ENCODE results near the gene CHCHD4. TPM values are rescaled to one million over a fixed set of nuclear protein-coding genes. Genes with fewer than 3 reads are reported as not detected.
A peak's percentile ranks its signal among the peaks of the same experiment; 100 is the strongest.

Gene CHCHD4
- total RNA-seq, 6 experiments from 2014 or later: 6.2 to 13.5 (median 8.4) TPM

DNA sequence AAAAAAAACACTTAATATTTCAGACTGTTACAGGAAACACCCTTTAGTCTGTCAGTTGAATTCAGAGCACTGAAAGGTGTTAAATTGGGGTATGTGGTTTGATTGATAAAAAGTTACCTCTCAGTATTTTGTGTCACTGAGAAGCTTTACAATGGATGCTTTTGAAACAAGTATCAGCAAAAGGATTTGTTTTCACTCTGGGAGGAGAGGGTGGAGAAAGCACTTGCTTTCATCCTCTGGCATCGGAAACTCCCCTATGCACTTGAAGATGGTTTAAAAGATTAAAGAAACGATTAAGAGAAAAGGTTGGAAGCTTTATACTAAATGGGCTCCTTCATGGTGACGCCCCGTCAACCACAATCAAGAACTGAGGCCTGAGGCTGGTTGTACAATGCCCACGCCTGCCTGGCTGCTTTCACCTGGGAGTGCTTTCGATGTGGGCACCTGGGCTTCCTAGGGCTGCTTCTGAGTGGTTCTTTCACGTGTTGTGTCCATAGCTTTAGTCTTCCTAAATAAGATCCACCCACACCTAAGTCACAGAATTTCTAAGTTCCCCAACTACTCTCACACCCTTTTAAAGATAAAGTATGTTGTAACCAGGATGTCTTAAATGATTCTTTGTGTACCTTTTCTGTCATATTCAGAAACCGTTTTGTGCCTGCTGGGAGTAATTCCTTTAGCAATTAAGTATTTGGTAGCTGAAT, 18.0 kb upstream of the CHCHD4 start:
- ATAC-seq: no peak
- peak overlapping the region in 1 of 3 donors; percentile 75 for H3K27ac ChIP-seq
- intact Hi-C loops (cut with DNase I): no loop called here
- no peak for TF ChIP-seq POLR2A (IDR thresholded peaks at IDR 0.05)
- DNase-seq: no peak
- peaks cover 0 to 24% (median 10%) of the 10 kb centered on the region in 4 donors for H3K36me3 ChIP-seq
- peaks cover 0 to 60% (median 32%) of the 10 kb centered on the region in 4 donors for H3K4me1 ChIP-seq
- H3K4me3 ChIP-seq: no peak overlapping the region
- H3K27me3 ChIP-seq: no peaks in the 10 kb centered on the region
- 63% methylated on average over 2 of the region's 8 CpGs for WGBS (ENCODE audit: insufficient coverage, low coverage, low lambda C conversion rate, missing lambda C conversion rate)
- H3K9me3 ChIP-seq: no peaks in the 10 kb centered on the region

DNA sequence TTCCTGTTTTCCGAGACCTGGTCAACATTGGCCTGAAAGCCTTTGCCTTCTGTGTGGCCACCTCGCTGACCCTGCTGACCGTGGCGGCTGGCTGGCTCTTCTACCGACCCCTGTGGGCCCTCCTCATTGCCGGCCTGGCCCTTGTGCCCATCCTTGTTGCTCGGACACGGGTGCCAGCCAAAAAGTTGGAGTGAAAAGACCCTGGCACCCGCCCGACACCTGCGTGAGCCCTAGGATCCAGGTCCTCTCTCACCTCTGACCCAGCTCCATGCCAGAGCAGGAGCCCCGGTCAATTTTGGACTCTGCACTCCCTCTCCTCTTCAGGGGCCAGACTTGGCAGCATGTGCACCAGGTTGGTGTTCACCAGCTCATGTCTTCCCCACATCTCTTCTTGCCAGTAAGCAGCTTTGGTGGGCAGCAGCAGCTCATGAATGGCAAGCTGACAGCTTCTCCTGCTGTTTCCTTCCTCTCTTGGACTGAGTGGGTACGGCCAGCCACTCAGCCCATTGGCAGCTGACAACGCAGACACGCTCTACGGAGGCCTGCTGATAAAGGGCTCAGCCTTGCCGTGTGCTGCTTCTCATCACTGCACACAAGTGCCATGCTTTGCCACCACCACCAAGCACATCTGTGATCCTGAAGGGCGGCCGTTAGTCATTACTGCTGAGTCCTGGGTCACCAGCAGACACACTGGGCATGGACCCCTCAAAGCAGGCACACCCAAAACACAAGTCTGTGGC, 17.1 kb upstream of the CHCHD4 start:
- Histone ChIP-seq H3K4me1 (peaks cover 0 to 70% (median 37%) of the 10 kb centered on the region in 4 donors), H3K27ac (peak overlapping the region in 2 of 3 donors; percentile 37 to 66)

DNA sequence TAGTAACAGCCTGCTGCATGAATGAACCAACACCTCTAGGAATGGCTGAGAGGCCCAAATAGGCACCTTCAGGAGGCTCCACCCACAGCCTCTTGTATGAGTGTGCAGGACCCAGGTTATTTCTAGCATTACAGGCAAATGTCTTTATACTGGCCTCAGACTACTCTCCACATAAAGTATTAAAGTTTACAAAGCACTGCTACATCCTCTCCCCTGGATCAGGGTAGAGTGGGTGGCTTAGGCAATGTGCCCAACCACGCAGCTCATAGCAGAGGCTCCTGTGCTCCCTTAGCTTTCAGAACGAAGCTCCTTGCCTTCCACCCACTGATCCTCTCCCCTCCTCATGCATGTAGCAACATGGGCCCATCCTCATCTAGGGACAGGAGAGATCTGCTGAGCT, 16.5 kb upstream of the CHCHD4 start:
- Histone ChIP-seq H3K36me3 (peaks cover 0 to 11% (median 3%) of the 10 kb centered on the region in 4 donors), H3K27me3 (no peaks in the 10 kb centered on the region), H3K4me1 (peaks cover 0 to 73% (median 38%) of the 10 kb centered on the region in 4 donors), H3K9me3 (no peaks in the 10 kb centered on the region), H3K27ac (peak overlapping the region in 2 of 3 donors; percentile 37 to 66), H3K4me3 (no peak overlapping the region)
- 29% methylated on average over 2 of the region's 2 CpGs for WGBS (ENCODE audit: insufficient coverage, low coverage, low lambda C conversion rate, missing lambda C conversion rate)
- DNase-seq: no peak
- ATAC-seq: no peak
- intact Hi-C loops (cut with DNase I): no loop called here
- TF ChIP-seq, protein P1, sequence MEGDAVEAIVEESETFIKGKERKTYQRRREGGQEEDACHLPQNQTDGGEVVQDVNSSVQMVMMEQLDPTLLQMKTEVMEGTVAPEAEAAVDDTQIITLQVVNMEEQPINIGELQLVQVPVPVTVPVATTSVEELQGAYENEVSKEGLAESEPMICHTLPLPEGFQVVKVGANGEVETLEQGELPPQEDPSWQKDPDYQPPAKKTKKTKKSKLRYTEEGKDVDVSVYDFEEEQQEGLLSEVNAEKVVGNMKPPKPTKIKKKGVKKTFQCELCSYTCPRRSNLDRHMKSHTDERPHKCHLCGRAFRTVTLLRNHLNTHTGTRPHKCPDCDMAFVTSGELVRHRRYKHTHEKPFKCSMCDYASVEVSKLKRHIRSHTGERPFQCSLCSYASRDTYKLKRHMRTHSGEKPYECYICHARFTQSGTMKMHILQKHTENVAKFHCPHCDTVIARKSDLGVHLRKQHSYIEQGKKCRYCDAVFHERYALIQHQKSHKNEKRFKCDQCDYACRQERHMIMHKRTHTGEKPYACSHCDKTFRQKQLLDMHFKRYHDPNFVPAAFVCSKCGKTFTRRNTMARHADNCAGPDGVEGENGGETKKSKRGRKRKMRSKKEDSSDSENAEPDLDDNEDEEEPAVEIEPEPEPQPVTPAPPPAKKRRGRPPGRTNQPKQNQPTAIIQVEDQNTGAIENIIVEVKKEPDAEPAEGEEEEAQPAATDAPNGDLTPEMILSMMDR (IDR thresholded peaks at IDR 0.05): no peak

More for the DNA sequence above, 17.1 kb upstream of the CHCHD4 start:
- ATAC-seq (peak; percentile 41 to 62 (median 50)), DNase-seq (peak in 2 of 3 donors; percentile 63 to 74)
- Histone ChIP-seq H3K9me3 (no peaks in the 10 kb centered on the region), H3K27me3 (no peaks in the 10 kb centered on the region), H3K36me3 (peaks cover 0 to 15% (median 5%) of the 10 kb centered on the region in 4 donors), H3K4me3 (no peak overlapping the region)
- whole genome bisulfite sequencing (ENCODE audit: insufficient coverage, low coverage, low lambda C conversion rate, missing lambda C conversion rate): 69% methylated on average over 9 of the region's 19 CpGs
- TF ChIP-seq, protein P1 (IDR thresholded peaks at IDR 0.05): no peak
- no peak for TF ChIP-seq POLR2A (IDR thresholded peaks at IDR 0.05)
- intact Hi-C loops (cut with DNase I): no loop called here

DNA sequence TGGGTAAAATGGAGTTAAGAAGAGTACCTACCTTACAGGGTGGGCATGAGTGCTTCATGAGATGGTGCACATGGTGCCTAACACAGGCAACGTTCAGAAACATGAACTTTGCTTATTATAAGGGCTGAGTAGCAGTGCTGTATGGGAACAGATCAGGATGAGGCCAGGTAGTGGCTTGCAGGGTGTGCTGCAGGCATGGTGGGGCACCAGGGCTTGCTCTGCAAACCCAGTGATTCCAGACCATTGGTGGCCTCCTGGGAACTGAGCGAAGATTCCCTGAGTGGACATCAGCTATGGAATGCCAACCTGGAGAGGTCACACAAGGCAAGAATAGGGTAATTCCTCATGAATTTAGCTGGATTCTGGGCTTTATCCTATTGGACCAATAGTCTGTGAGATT, 16.0 kb upstream of the CHCHD4 start:
- H3K36me3 ChIP-seq: peaks cover 0 to 11% (median 3%) of the 10 kb centered on the region in 4 donors
- H3K27ac ChIP-seq: no peak overlapping the region
- ATAC-seq (no peak), DNase-seq (peak in 1 of 3 donors; percentile 18)
- H3K9me3 ChIP-seq: no peaks in the 10 kb centered on the region
- peaks cover 0 to 73% (median 38%) of the 10 kb centered on the region in 4 donors for H3K4me1 ChIP-seq
- H3K4me3 ChIP-seq: no peak overlapping the region
- intact Hi-C loops (cut with DNase I): no loop called here
- H3K27me3 ChIP-seq: no peaks in the 10 kb centered on the region
- TF ChIP-seq, protein P1 (IDR thresholded peaks at IDR 0.05): no peak
- TF ChIP-seq POLR2A (IDR thresholded peaks at IDR 0.05): no peak
- 71% methylated on average over 2 of the region's 2 CpGs for WGBS (ENCODE audit: insufficient coverage, low coverage, low lambda C conversion rate, missing lambda C conversion rate)

DNA sequence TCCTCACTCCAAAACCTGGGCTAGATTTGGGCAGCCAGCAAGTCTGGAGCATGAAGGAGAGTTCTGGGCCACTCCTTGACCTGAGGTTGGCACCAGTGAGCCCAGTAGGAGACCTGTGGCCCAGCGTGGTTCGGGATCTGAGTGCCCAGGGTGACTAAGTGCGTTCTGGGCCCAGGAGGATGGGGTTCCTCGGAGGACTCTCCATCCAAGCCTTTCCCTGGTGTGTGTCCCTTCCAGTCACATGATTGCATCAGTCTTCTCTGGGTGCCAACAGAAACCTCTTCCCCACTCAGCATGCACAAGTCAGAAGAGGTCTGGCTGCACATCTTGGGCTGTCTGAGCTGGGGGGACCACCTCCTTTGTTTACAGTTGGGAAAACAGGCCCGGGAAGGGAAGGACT, 15.1 kb upstream of the CHCHD4 start:
- peak in 1 of 3 donors; percentile 36 for DNase-seq
- Histone ChIP-seq H3K27ac (no peak overlapping the region), H3K27me3 (no peaks in the 10 kb centered on the region), H3K36me3 (peaks cover 0 to 16% (median 3%) of the 10 kb centered on the region in 4 donors), H3K4me3 (no peak overlapping the region), H3K4me1 (peaks cover 0 to 69% (median 36%) of the 10 kb centered on the region in 4 donors), H3K9me3 (no peaks in the 10 kb centered on the region)
- WGBS (ENCODE audit: insufficient coverage, low coverage, low lambda C conversion rate, missing lambda C conversion rate): 93% methylated on average over 3 of the region's 5 CpGs
- no peak for TF ChIP-seq POLR2A (IDR thresholded peaks at IDR 0.05)
- TF ChIP-seq, protein P1 (IDR thresholded peaks at IDR 0.05): no peak
- intact Hi-C loops (cut with DNase I): no loop called here
- no peak for ATAC-seq

Data from right lobe of liver (tissue), 6 donors.